Measurements from ENCODE around the gene ABLIM1.

DNA sequence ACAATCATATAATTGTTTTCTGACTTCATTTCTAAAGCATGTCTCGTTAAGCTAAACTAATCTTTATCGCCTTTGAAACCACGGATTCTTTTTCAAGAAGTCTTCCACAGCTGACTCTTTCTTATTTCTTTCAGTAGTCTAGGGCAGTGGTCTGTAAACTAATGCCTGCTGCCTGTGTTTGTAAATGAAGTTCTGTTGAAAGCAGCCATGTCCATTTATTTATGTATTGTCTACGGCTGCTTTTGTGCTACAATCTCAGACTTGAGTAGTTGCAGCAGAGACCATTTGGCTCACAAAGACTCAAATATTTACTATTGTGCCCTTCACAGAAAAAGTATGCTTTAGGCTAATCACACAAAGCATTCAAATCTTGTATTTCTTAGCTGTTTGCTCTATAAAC, 20.3 kb upstream of the ABLIM1 start:
- TF ChIP-seq GATA2 (IDR thresholded peaks at IDR 0.05; ENCODE audit: low read depth, low read length), result no peak
- no peak for TF ChIP-seq GATA3 (IDR thresholded peaks at IDR 0.05; ENCODE audit: low read depth, low read length)
